Stimulated activated CD8-positive, alpha-beta memory T cell treated with anti-CD3 and anti-CD28 coated beads, Interleukin-7, amount 100 ng/mL, for 4 hours (primary cell): ENCODE data around the gene CNTN4.

Experiments used
- DNase-seq, 2 donors: peaks; one replicate each; pipeline ENCODE4 v3.0.0-alpha.2; 2020; ENCODE audit warnings: low read depth in 2 of 2

Gene CNTN4

DNA sequence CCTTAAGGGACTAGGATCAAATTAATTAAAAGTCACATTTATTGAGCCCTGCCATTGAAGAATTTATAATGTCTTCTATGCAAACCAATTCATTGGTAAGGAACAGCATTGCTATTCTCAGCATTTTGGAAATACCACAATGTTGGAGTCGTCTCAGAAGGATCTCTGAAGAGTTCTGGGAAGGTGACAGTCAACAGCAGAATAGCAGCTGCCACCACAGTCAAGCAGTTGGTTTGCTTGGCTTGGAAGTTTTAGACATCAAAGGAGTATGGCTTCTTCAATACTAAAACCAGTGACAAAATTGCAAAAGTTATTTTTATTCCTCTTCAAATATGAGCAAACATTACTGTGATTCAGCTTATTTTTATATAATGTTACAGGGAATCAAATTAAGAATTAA is 167.9 kb downstream of the CNTN4 start:
- no peak for DNase-seq

DNA sequence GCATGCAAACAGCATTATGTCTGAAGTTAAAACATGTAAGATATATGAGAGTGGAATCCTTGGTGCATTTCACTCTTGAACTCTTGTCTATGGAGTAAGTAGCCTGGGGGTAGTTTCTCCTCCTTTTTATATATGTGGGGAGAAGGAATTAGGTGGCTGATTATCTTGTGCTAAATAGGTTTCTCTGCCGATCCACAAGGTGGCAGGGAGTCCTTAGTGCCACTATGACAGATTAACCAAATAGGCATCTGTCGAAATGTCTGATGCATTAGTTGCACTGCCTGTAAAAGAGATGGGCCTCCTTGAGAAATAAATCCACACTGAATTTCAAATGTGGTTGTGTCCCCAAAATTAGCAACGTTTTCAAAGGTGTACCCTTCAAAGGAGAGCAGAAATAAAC is 170.1 kb downstream of the CNTN4 start:
- no peak for DNase-seq

DNA sequence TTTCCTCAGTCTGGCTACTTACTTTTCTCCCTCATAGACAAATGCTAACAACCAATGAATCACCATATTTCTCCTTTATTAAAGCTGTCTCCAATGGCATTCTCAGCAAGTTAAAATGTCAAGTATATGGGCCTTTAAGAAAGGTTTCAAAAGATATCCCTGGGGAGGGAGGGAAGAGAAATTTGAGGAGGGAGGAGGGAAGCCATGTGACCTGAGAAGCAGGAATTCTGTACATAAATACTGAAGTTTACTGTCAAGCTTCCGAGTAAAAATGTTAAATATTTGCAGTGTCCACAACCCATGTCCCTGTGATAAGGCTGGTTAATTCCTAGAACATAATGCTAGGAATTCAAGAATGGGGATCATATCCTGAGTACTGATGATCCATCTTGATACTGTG is 175.9 kb downstream of the CNTN4 start:
- no peak for DNase-seq

GRCh38 chr3:2283818-2284217 is 185.2 kb downstream of the CNTN4 start:
- DNase-seq: no peak

- no peak for DNase-seq
Measured at GRCh38 chr3:2300938-2301337, 202.3 kb downstream of the CNTN4 start.

- DNase-seq: no peak
Measured at GRCh38 chr3:2301361-2301760, 202.7 kb downstream of the CNTN4 start.

GRCh38 chr3:2303566-2303965 is 204.9 kb downstream of the CNTN4 start:
- no peak for DNase-seq

- no peak for DNase-seq
Measured at GRCh38 chr3:2311022-2311421, 212.4 kb downstream of the CNTN4 start.

- no peak for DNase-seq
Measured at GRCh38 chr3:2317521-2317920, 218.9 kb downstream of the CNTN4 start.

DNA sequence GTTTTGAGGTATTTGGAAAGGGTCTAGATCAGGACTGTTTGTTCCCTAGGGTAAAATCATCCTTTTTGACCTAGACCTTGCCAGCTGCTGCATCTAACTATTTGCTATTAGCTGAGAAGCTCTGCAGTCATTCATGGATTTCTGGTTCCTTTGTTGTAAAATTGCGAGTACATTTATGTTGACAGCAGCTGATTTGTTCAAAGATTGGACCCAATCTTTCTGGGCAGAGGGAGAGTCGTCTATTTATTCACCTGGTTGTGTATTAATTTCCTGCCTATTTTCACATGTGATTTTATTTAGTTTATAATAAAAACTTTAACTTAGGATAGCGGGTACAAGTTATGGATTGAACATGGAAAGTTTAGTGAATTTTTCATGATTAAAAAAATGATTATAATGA is 236.3 kb downstream of the CNTN4 start:
- no peak for DNase-seq

- DNase-seq: no peak
Measured at GRCh38 chr3:2343031-2343682, 244.5 kb downstream of the CNTN4 start.

- DNase-seq: no peak
Measured at GRCh38 chr3:2352134-2352762, 253.6 kb downstream of the CNTN4 start.

DNA sequence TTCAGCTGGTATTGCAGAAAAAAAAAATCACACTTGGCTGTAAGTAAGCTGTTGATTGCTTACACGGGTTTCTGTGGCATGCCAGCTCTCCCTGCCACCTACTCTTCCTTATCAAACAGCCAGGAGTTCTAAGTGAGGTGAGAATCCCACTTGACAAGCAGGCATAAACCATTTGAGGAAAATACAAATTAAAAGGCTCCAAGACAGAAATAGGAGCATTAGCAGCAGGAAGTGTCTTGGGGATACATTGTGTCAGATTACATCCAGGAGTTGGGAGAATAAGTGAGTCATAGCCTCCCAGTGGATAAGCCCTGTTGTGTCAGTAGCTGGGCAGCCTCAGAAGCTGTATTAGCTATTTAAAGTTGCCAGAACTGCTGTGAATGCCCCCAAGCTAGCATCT is 256.0 kb downstream of the CNTN4 start:
- no peak for DNase-seq

- DNase-seq: no peak
Measured at GRCh38 chr3:2356298-2356950, 257.8 kb downstream of the CNTN4 start.

- no peak for DNase-seq
Measured at GRCh38 chr3:2360815-2361214, 262.1 kb downstream of the CNTN4 start.

DNA sequence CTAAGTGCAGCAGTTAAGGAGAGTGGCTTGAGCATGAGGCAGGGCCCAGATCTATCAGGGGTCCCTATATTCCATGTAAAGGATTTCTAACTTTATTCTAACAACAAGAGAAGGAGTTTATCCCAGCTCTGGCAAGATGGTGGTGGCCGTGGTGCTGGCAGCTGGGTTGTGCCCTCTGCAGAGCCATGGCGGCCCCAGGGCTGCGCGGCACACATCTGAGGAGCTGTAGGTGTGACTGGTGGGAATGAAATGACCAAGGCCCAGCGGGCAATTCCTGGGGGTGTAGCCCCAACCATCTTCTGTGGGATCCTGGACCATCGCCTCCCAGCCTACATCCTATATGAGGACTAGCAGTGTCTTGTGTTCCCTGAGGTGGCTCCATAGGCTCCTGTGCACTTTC is 263.5 kb downstream of the CNTN4 start:
- no peak for DNase-seq

GRCh38 chr3:2363854-2364253 is 265.2 kb downstream of the CNTN4 start:
- no peak for DNase-seq

DNA sequence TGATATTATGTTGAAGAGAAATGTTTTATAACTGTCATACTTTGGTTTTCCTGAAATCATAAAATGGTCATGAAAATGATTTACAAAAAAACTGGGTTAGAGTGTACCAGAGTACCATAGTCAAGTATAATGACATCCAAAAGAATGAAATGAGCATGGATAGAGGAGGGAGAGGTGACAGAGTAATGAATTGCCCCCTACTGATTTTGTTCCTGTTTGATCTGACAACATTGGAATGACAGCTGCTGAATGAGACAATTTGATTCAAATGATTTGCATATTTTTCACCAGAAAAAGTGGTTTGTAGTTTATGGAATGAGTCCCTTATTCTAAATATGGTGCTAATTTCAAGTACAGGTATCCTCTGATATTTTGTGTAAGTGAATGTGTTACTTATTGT is 271.7 kb downstream of the CNTN4 start:
- no peak for DNase-seq

DNA sequence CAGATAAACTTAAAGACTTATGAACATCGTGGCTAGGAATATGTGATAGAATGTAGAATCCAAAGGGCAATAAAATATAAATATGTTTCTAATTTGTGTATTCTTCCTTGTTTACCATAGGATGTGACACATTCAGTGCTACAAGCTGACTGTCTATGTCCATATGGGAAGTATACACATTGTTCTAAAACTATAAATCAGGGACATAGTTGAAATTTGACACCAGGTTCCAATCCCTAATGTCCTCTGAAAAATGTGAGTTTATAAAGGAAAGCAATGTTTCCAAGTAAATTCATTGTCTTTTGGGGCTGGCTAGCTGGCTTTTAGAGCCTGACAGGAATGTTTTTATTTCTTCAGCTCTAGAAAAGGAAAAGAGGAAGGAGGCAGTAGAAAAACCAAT is 273.6 kb downstream of the CNTN4 start:
- DNase-seq: no peak

DNA sequence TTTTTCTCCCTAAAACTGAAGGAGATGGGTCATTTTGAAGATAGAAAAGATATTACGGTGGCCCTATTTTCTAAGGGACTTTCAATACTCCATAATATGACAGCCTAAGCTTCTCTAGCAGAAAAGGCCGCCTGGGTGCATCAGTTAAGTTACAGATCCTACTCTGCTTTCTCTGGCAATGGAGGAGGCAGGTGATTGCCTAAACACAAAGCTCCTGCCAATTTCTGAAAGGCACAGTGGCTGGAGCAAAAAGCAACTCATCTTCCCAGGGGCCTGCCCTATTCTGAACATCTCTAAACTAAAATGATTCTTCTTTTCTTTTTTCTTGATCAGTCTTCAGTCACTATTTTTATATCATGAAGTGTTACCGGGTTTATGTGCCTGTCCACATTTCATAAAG is 276.7 kb downstream of the CNTN4 start:
- DNase-seq: no peak

GRCh38 chr3:2377281-2377680 is 278.6 kb downstream of the CNTN4 start:
- DNase-seq: no peak

GRCh38 chr3:2390926-2391532 is 292.4 kb downstream of the CNTN4 start:
- no peak for DNase-seq

- DNase-seq: no peak
Measured at GRCh38 chr3:2391896-2392295, 293.2 kb downstream of the CNTN4 start.
